Rectal smooth muscle tissue (tissue), 1 donor: ENCODE results near the gene EGFR.

Experiments
- H3K27ac ChIP-seq: one replicate; pipeline ENCODE4 v1.7.0; 2013; ENCODE audit warnings: low read depth, low read length, inconsistent platforms
- H3K27me3 ChIP-seq: one replicate; pipeline ENCODE4 v1.7.0; 2013; ENCODE audit warnings: low read length; ENCODE audit not compliant: control insufficient read depth, insufficient read depth
- H3K36me3 ChIP-seq: one replicate; pipeline ENCODE4 v1.7.0; 2013; ENCODE audit warnings: low read length; ENCODE audit not compliant: control insufficient read depth, insufficient read depth
- H3K4me1 ChIP-seq: one replicate; pipeline ENCODE4 v1.7.0; 2013; ENCODE audit warnings: low read length; ENCODE audit not compliant: control insufficient read depth, insufficient read depth
- H3K4me3 ChIP-seq: one replicate; pipeline ENCODE4 v1.7.0; 2013; ENCODE audit warnings: low read length
- H3K9ac ChIP-seq: one replicate; pipeline ENCODE4 v1.7.0; 2013; ENCODE audit warnings: low read length

Gene EGFR

DNA sequence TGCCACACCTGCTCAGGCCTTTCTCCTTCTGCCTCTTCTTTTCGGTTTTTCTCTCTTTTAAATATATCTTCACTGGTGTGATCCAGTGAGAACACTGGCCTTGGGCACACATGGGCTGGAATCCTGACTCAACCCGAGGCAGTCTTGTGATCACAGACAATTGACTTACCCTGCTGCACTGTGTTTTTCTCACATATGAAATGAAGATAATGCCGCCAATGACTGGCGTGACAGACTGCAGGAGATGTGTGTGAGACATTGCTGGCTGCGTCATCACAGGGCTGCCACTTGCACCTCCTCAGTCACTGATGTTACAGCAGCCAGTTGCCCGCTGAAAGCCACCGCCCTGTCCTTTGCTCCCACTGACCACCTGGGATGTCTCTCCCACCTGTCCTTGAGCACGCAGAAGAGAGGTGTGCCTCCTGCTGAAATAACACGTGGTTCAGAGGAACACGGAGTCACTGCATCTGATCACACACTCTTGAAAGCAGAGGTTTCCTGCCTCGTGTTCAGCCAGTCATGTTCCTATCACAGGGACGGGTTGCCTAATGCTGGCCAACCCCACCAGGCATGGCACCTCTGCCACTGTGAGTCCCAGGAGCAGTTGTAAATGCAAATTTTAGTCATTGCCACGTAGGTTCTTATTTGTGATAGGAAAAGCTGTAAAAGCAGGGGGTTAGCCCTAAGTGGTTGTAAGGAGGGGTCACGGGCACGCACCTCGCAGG is 221.8 kb downstream of the EGFR start:
- Histone ChIP-seq H3K27me3 (no peaks in the 10 kb centered on the region), H3K4me1 (no peaks in the 10 kb centered on the region), H3K36me3 (no peaks in the 10 kb centered on the region), H3K4me3 (no peak overlapping the region), H3K27ac (no peak overlapping the region), H3K9ac (no peak overlapping the region)

DNA sequence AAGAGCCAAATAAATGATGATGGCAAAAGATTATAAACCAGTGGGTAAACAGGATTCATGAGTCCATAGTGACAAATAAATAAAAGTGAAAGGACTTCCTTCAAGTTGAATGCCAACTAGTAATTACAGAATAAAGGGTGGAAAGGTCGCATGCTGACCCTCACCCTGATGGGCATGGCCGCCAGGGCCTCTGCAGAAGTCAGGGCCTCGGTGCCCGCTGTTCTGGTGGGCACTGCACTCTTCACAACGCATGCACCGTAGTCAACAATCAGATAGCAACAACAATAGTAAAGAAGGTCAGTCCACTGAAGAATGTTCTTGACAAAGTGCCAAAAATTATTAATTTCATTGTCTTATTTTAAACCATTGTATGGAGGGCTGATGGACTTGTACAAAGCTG is 223.1 kb downstream of the EGFR start:
- Histone ChIP-seq H3K27ac (no peak overlapping the region), H3K9ac (no peak overlapping the region), H3K36me3 (no peaks in the 10 kb centered on the region), H3K27me3 (no peaks in the 10 kb centered on the region), H3K4me3 (no peak overlapping the region), H3K4me1 (no peaks in the 10 kb centered on the region)

DNA sequence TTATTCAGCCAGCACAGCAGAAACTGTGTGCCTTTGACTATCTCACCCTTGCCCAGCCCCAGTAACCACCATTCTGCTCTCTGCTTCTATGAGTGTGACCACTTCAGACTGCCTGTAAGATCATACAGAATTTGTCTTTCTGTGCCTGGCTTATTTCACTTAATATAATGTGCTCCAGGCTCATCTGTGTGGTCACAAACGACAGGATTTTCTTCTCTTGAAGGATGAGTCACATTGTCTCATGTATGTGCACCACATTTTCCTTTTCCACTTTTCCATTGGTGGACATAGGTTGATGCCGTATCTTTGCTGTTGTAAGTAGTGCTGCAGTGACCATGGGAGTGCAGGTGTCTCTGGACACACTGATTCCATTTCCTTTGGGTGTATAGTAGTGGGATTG is 223.8 kb downstream of the EGFR start:
- H3K36me3 ChIP-seq, result no peaks in the 10 kb centered on the region
- no peak overlapping the region for H3K9ac ChIP-seq
- H3K4me3 ChIP-seq, result no peak overlapping the region

DNA sequence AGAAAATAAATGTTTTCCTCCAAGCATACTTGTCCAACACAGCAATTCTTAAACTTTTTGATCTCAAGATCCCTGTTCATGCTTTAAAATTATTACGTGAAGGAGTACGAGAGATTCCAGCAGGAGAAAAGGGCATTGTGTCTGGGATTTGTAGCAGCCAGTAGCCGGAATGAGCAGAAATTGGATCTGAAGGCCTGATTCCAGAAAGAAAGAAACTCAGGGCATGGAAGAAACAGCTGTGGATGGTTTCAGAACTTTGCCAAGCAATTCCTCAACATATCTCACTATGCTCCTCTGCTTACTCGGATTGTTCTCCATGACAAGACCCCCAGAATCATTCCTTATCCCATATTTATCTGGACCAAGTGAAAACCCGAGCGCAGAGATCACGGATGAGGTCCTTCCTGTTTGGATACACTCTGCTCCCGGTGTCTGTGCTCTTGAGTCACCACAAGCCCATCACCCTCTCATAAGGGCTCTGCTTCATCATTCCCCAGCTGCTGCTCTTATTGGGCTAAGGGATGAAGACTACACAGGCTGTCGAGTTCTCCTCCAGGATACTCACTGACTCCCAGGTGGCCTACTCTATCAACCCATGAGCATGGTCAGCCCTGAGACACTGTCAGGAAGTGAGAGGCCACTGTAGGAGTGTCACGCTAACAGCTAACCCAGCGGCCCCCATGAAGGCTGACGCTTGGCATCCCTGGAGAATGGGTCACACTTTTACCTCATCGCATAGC is 225.4 kb downstream of the EGFR start:
- Histone ChIP-seq H3K4me1 (no peaks in the 10 kb centered on the region), H3K27me3 (no peaks in the 10 kb centered on the region), H3K4me3 (no peak overlapping the region), H3K9ac (no peak overlapping the region), H3K27ac (no peak overlapping the region), H3K36me3 (no peaks in the 10 kb centered on the region)

More for the DNA sequence above, 223.8 kb downstream of the EGFR start:
- Histone ChIP-seq H3K4me1 (no peaks in the 10 kb centered on the region), H3K27ac (no peak overlapping the region), H3K27me3 (no peaks in the 10 kb centered on the region)

DNA sequence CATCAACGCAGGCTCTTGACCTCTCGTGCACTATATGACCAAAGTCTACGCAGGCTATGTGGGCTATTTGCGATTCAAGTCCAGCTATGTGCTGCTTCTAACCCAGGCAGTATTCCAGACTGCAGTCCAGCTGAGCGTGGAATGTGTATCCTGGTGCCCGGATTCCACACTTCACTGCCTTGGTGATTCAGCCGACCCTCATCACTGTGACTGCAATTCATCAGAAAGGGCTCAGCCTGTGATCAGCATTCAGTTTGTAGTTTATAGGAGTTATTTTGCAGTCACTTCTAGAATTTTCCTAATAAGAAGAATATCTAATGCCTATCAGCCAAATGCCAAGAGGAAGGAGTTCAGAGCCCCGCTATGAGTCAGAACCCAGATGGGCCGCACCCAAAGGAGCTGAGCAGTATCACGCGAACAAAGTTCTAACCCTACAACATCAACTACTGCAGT is 226.5 kb downstream of the EGFR start:
- Histone ChIP-seq H3K27me3 (no peaks in the 10 kb centered on the region), H3K4me3 (no peak overlapping the region), H3K27ac (no peak overlapping the region), H3K36me3 (no peaks in the 10 kb centered on the region), H3K4me1 (no peaks in the 10 kb centered on the region), H3K9ac (no peak overlapping the region)

DNA sequence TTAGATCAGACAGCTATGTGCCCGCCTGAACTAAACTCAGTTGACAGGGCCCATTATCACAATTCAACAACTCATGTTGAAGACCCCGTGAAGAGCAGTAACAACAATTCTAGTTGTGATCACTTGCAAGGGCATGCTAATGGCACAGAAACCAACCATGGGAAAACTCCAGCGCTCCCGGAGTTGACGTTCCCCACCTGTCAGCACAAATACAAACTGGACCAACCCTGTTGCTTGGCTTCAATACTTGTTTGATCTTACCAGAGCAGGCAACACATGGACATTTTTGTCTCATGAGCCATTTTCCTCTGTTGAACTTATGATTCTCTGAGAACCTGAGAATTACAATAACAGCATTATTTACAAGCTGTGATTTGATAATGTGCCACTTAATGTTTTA is 227.4 kb downstream of the EGFR start:
- Histone ChIP-seq H3K9ac (no peak overlapping the region), H3K4me3 (no peak overlapping the region), H3K36me3 (no peaks in the 10 kb centered on the region), H3K27me3 (no peaks in the 10 kb centered on the region), H3K27ac (no peak overlapping the region), H3K4me1 (no peaks in the 10 kb centered on the region)

DNA sequence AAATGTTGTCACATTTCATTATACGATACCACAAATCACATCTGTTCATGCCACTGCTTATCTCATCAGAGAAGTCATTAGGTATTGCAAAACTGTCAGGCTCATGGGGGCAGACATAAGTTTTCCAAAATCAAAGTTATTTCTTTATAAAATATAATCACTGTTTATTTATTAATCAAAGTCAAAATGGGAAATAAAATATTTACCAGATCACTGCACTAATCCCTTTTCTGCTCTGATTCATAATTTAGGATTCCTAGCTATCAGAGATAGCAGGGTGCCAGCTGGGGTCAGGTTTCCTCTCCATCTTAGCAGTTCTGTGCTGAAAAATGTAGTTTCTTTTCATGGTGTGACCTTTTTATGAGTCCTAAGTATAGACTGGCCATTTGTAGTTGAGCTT is 228.6 kb downstream of the EGFR start:
- H3K4me1 ChIP-seq, result no peaks in the 10 kb centered on the region
- no peak overlapping the region for H3K27ac ChIP-seq
- no peaks in the 10 kb centered on the region for H3K36me3 ChIP-seq
- H3K9ac ChIP-seq, result no peak overlapping the region
- H3K27me3 ChIP-seq, result no peaks in the 10 kb centered on the region
- H3K4me3 ChIP-seq, result no peak overlapping the region

DNA sequence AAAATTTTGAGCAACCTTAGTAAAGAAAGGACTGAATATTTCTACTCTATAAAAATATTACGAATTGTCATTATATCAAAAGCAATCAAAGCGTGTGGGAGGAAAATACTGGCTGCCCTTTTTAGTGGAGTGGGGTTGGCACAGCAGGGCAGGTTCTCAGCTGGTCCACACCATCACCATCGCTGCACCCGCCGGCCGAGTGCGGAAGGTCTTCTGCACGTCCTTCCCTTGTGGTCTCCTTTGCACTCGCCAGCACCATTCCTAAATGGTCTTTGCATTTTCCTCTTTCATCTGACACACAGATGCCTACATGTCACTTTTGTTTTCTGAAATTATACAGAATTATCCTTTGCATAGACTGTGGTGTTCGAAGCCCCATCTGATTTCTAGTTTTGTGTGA is 229.7 kb downstream of the EGFR start:
- Histone ChIP-seq H3K4me1 (no peaks in the 10 kb centered on the region), H3K4me3 (no peak overlapping the region), H3K36me3 (no peaks in the 10 kb centered on the region), H3K27me3 (no peaks in the 10 kb centered on the region), H3K9ac (no peak overlapping the region), H3K27ac (no peak overlapping the region)

DNA sequence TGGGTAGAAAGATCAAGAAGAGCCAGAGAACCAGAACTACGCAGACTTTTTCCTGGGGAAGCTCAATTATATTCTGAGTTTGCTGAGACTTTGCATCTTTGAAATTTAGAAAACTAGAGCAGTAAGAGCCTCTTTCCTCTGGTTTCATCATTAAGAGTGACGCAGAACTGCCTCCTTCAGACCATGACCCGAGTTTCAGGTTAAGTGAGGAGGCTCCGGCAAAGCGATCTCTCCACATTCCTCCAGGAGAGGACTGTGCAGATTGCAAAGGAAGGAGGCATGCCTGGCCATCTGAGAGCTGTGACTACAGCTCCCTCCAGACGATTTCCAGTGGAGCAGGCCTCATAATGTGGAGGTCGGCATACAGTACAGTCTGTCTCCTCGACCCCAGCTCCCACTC is 230.5 kb downstream of the EGFR start:
- no peaks in the 10 kb centered on the region for H3K4me1 ChIP-seq
- H3K27me3 ChIP-seq, result peaks cover 3% of the 10 kb centered on the region
- no peaks in the 10 kb centered on the region for H3K36me3 ChIP-seq
- H3K27ac ChIP-seq, result no peak overlapping the region
- no peak overlapping the region for H3K4me3 ChIP-seq
- H3K9ac ChIP-seq, result no peak overlapping the region

DNA sequence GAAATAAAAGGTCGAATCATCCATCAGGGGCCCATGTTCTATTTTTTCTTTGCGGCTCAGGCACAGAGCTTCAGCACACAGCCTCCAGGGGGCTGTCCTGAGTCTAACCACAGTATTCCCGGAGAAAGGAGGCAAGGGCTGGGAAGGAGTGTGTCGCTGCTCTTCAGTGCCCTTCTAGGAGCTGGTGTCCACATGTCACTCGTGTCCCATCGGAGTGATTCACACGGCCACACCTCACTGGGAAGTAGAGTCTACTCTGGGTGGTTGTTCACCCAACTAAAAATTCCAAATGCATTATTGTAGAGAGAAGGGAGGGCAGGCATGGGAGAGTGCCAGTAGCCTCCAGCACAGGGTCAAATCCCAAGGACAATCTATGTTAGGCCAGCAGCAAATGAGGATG is 231.5 kb downstream of the EGFR start:
- Histone ChIP-seq H3K27me3 (peaks cover 3% of the 10 kb centered on the region), H3K36me3 (no peaks in the 10 kb centered on the region)

DNA sequence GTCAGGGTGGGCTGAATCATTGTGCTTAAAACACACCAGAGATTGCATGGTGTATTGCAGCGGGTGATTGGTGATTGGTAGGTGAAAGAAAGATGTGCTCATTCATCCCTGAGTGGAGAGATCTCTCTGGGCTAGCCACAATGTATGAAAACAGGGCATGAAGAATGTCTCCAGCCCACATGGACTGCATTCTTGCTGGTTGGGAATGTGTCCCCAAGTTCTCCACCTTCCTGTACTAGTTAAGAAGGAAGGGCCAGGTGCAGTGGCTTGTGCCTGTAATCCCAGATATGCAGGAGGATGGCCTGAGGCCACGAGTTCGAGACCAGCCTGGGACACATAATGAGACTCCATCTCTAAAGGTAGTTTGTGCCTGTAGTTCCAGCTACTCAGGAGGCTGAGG is 232.5 kb downstream of the EGFR start:
- H3K27me3 ChIP-seq, result peaks cover 3% of the 10 kb centered on the region
- no peaks in the 10 kb centered on the region for H3K36me3 ChIP-seq
- no peaks in the 10 kb centered on the region for H3K4me1 ChIP-seq
- H3K4me3 ChIP-seq, result no peak overlapping the region
- no peak overlapping the region for H3K27ac ChIP-seq
- no peak overlapping the region for H3K9ac ChIP-seq

More for the DNA sequence above, 231.5 kb downstream of the EGFR start:
- H3K4me3 ChIP-seq, result no peak overlapping the region
- no peaks in the 10 kb centered on the region for H3K4me1 ChIP-seq
- H3K9ac ChIP-seq, result no peak overlapping the region
- H3K27ac ChIP-seq, result no peak overlapping the region

DNA sequence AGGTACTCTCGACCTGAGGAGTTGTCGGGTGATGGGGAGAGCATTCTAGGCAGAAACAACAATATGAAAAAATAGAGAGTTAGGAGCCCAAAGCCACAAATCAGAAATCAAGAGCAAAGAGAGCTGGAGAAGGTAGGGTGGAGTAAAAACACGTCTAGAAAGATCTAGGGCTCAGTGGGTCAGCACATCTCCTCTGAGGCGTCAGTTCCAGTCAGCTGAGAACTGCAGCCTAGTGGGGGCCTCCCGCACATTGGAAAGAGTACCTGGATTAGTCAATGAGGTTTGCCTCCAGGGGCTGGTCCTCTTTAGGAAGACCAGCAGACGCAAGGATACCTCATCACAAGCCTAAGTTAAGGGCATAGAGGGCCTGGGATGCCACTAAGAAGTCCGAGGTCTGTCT is 233.1 kb downstream of the EGFR start:
- H3K4me1 ChIP-seq, result no peaks in the 10 kb centered on the region
- H3K27ac ChIP-seq, result no peak overlapping the region
- no peaks in the 10 kb centered on the region for H3K36me3 ChIP-seq

DNA sequence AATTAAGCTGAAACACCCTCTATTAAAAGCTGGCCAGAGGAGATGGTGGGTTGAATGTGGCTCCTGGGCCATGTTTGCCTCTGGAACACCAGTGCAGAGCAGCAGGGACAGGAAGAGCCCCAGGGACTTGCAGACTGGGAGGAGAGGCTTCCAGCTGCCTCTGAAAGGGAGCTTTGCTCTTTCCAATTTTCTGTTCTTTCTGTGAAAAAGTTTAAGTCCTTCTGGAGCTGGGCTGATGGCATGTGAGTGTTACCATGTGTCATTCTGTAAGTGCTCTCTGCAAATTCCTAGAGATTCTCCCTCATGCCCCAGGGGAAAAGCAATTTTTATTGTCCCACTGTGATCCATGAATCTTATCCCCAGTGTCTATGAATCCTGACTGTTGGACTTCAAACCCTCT is 233.6 kb downstream of the EGFR start:
- H3K27ac ChIP-seq, result no peak overlapping the region
- no peak overlapping the region for H3K9ac ChIP-seq

More for the DNA sequence above, 233.1 kb downstream of the EGFR start:
- Histone ChIP-seq H3K27me3 (peaks cover 3% of the 10 kb centered on the region), H3K9ac (no peak overlapping the region), H3K4me3 (no peak overlapping the region)

More for the DNA sequence above, 233.6 kb downstream of the EGFR start:
- Histone ChIP-seq H3K4me1 (no peaks in the 10 kb centered on the region), H3K4me3 (no peak overlapping the region), H3K27me3 (peaks cover 3% of the 10 kb centered on the region), H3K36me3 (no peaks in the 10 kb centered on the region)
